HEK293 (cell line): ENCODE results near the gene PITPNC1.

Experiments used
- CTCF ChIA-PET: fragments of 350-600 bp; formaldehyde crosslinking; extraction: SDS; loops from one replicate; lab custom pipeline; 2021; ENCODE audit warnings: antibody characterized with exemption; lab: Yijun Ruan, JAX
- POLR2A ChIA-PET: fragments of 300-600 bp; formaldehyde crosslinking; extraction: SDS; loops from one replicate; lab custom pipeline; 2020; ENCODE audit warnings: antibody characterized with exemption, inconsistent platforms; lab: Yijun Ruan, JAX
- H3K27ac ChIP-seq: fragments of 200-500 bp; sonication (Bioruptor generic); 2 replicates; pipeline ENCODE4 v1.5.1; 2014; ENCODE audit warnings: low read depth, low read length, control low read depth, inconsistent platforms; ENCODE audit errors: extremely low read depth
- H3K36me3 ChIP-seq, 2 experiments: fragments of 200-500 bp in 1 of 2; sonication (Bioruptor generic) in 1 of 2; 1 replicate in 1 of 2; 2 replicates in 1 of 2; pipeline ENCODE4 v1.5.1; 2014 to 2017; ENCODE audit warnings: inconsistent platforms in 2 of 2, low read length in 2 of 2; ENCODE audit not compliant: control insufficient read depth in 2 of 2, insufficient read depth in 1 of 2
- H3K4me1 ChIP-seq: fragments of 200-500 bp; sonication (Bioruptor generic); 2 replicates; pipeline ENCODE4 v1.5.1; 2014; ENCODE audit warnings: mild to moderate bottlenecking, low read length, inconsistent platforms; ENCODE audit not compliant: control insufficient read depth, insufficient read depth
- H3K4me3 ChIP-seq: 2 replicates; pipeline ENCODE4 v1.5.1; 2011; ENCODE audit warnings: low read depth, mild to moderate bottlenecking, control low read depth, low read length, moderate library complexity
- H3K9me3 ChIP-seq: fragments of 200-500 bp; sonication (Bioruptor generic); 2 replicates; pipeline ENCODE4 v1.5.1; 2014; ENCODE audit warnings: low read depth, low read length, inconsistent platforms; ENCODE audit not compliant: control insufficient read depth, insufficient read depth
- GLIS1 ChIP-seq: fragments of 450-650 bp; formaldehyde crosslinking; IDR thresholded peaks from 2 replicates; pipeline ENCODE4 v1.5.1; 2016; ENCODE audit warnings: missing biosample characterization, missing genetic modification characterization
- OSR2 ChIP-seq: fragments of 450-650 bp; formaldehyde crosslinking; IDR thresholded peaks from 2 replicates; pipeline ENCODE4 v1.5.1; 2016; ENCODE audit warnings: missing biosample characterization, missing genetic modification characterization
- PRDM6 ChIP-seq: fragments of 450-650 bp; formaldehyde crosslinking; IDR thresholded peaks from 2 replicates; pipeline ENCODE4 v1.5.1; 2017; ENCODE audit warnings: missing biosample characterization, missing genetic modification characterization
- SETDB1 ChIP-seq: IDR thresholded peaks from one replicate; pipeline ENCODE4 v1.6.1; 2017; ENCODE audit warnings: mild to moderate bottlenecking, low read length, moderate library complexity, mixed read lengths; ENCODE audit not compliant: insufficient read length
- ZNF114 ChIP-seq: fragments of 450-650 bp; formaldehyde crosslinking; IDR thresholded peaks from 2 replicates; pipeline ENCODE4 v1.5.0; 2017; ENCODE audit warnings: missing biosample characterization, missing genetic modification characterization
- ZNF138 ChIP-seq: fragments of 450-650 bp; formaldehyde crosslinking; IDR thresholded peaks from 2 replicates; pipeline ENCODE4 v1.5.1; 2016; ENCODE audit warnings: missing biosample characterization, missing genetic modification characterization, borderline replicate concordance
- ZNF140 ChIP-seq: fragments of 450-650 bp; formaldehyde crosslinking; IDR thresholded peaks from 2 replicates; pipeline ENCODE4 v1.5.1; 2016; ENCODE audit warnings: missing biosample characterization, missing genetic modification characterization
- ZNF2 ChIP-seq: fragments of 450-650 bp; formaldehyde crosslinking; IDR thresholded peaks from 2 replicates; pipeline ENCODE4 v1.5.1; 2016; ENCODE audit warnings: missing biosample characterization, missing genetic modification characterization
- ZNF202 ChIP-seq: fragments of 450-650 bp; formaldehyde crosslinking; IDR thresholded peaks from 2 replicates; pipeline ENCODE4 v1.5.1; 2016; ENCODE audit warnings: missing biosample characterization, missing genetic modification characterization, borderline replicate concordance
- ZNF23 ChIP-seq: fragments of 450-650 bp; formaldehyde crosslinking; IDR thresholded peaks from 2 replicates; pipeline ENCODE4 v1.5.1; 2016; ENCODE audit warnings: missing biosample characterization, missing genetic modification characterization, borderline replicate concordance
- ZNF311 ChIP-seq: fragments of 450-650 bp; formaldehyde crosslinking; IDR thresholded peaks from 2 replicates; pipeline ENCODE4 v1.5.1; 2017; ENCODE audit warnings: missing biosample characterization, missing genetic modification characterization, borderline replicate concordance
- ZNF544 ChIP-seq: fragments of 450-650 bp; formaldehyde crosslinking; IDR thresholded peaks from 2 replicates; pipeline ENCODE4 v1.5.0; 2017; ENCODE audit warnings: missing biosample characterization, missing genetic modification characterization
- ZNF548 ChIP-seq: fragments of 450-650 bp; formaldehyde crosslinking; IDR thresholded peaks from 2 replicates; pipeline ENCODE4 v1.5.1; 2016; ENCODE audit warnings: missing biosample characterization, missing genetic modification characterization
- ZNF621 ChIP-seq: fragments of 450-650 bp; formaldehyde crosslinking; IDR thresholded peaks from 2 replicates; pipeline ENCODE4 v1.5.1; 2017; ENCODE audit warnings: missing biosample characterization, missing genetic modification characterization
- ZNF658 ChIP-seq: fragments of 450-650 bp; formaldehyde crosslinking; IDR thresholded peaks from 2 replicates; pipeline ENCODE4; 2016; ENCODE audit warnings: missing biosample characterization, missing genetic modification characterization
- ZNF660 ChIP-seq: fragments of 450-650 bp; IDR thresholded peaks from 2 replicates; pipeline ENCODE4 v1.5.1; 2018; ENCODE audit warnings: missing biosample characterization, mild to moderate bottlenecking, missing genetic modification characterization
- ZNF776 ChIP-seq: fragments of 450-650 bp; formaldehyde crosslinking; IDR thresholded peaks from 2 replicates; pipeline ENCODE4 v1.5.0; 2017; ENCODE audit warnings: missing biosample characterization, missing genetic modification characterization, borderline replicate concordance
- ZSCAN18 ChIP-seq: fragments of 450-650 bp; formaldehyde crosslinking; IDR thresholded peaks from 2 replicates; pipeline ENCODE4 v1.5.1; 2016; ENCODE audit warnings: missing biosample characterization, missing genetic modification characterization
- TF ChIP-seq, protein P1 (sequence below): fragments of 450-650 bp; formaldehyde crosslinking; IDR thresholded peaks from 2 replicates; pipeline ENCODE4 v1.5.1; 2016; ENCODE audit warnings: missing biosample characterization, missing genetic modification characterization
- TF ChIP-seq, protein P2 (sequence below): fragments of 450-650 bp; formaldehyde crosslinking; IDR thresholded peaks from 2 replicates; pipeline ENCODE4 v1.5.1; 2016; ENCODE audit warnings: missing biosample characterization, missing genetic modification characterization
- TF ChIP-seq, protein P3 (sequence below): fragments of 450-650 bp; formaldehyde crosslinking; IDR thresholded peaks from 2 replicates; pipeline ENCODE4 v1.5.1; 2016; ENCODE audit warnings: missing biosample characterization, missing genetic modification characterization

PITPNC1 gene

DNA sequence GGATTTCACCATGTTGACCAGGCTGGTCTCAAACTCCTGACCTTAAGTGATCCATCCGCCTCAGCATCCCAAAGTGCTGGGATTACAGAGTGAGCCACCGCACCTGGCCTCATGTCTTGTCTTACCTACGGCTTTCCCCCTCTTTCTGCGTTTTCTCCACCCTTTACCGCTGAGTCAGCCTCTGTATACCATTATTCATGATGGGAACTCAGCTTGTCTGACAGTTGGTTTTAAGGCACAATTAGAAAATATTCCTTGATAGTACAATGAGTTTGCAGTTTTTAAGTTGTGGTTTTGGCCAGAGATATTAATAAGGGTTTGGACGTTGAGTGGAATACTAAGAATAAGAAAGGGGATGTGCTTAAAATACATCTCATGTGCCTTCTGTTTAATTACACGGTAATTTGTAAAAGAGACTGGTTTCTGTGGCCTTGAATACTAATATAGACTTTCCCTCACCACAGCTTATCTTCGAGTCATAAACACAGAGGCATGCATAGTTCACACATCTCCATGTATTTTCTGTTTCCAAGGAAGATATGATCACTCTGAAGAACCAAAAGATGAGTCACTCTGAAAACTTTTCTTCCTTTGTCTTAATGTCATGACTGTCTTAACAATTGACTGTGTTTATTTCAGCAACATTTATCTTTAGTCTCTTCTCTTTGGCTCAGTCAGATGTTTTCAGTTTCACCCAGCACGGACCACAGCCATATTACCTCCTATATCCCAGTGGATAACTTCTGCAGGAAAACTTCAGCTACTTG lies 54.4 kb downstream of the PITPNC1 start:
- peaks cover 7% of the 10 kb centered on the region for H3K4me1 ChIP-seq
- no peaks in the 10 kb centered on the region for H3K9me3 ChIP-seq
- CTCF ChIA-PET: interaction anchor here (1.1 to 1.7 kb wide), 5 partner anchors 16 to 236 kb away, joined by 3 to 6 read pairs (median 5); no protein-coding TSS in a partner anchor
- POLR2A ChIA-PET: interaction anchor here (0.5 kb wide), 1 partner anchor 35 kb away, joined by 3 read pairs; no protein-coding TSS in a partner anchor
- no peak overlapping the region for H3K4me3 ChIP-seq
- H3K36me3 ChIP-seq: no peaks in the 10 kb centered on the region
- no peak overlapping the region for H3K27ac ChIP-seq
- TF ChIP-seq SETDB1: no peak
- no peak for TF ChIP-seq ZNF138 (tag by site-specific recombination)
- no peak for TF ChIP-seq ZNF2 (tag by site-specific recombination)
- TF ChIP-seq ZNF658 (tag by site-specific recombination): no peak
- TF ChIP-seq ZNF660 (tag by site-specific recombination): no peak
- no peak for TF ChIP-seq ZNF140
- TF ChIP-seq, all 188 proteins: peak for 0

- POLR2A ChIA-PET: no interaction called here
Observed at GRCh38 chr17:67433248-67433924, 56.3 kb downstream of the PITPNC1 start.

More at GRCh38 chr17:67433248-67433924, 56.3 kb downstream of the PITPNC1 start:
- CTCF ChIA-PET: interaction anchor here (1.0 to 1.3 kb wide), 2 partner anchors 46 to 285 kb away, joined by 3 read pairs; partner anchors contain the start of gene NOL11
- Histone ChIP-seq H3K9me3 (no peaks in the 10 kb centered on the region), H3K27ac (no peak overlapping the region), H3K36me3 (no peaks in the 10 kb centered on the region), H3K4me3 (no peak overlapping the region), H3K4me1 (peaks cover 7% of the 10 kb centered on the region)
- TF ChIP-seq OSR2 (no peak), ZNF658 (tag by site-specific recombination) (no peak), ZNF544 (tag by site-specific recombination) (no peak), ZNF23 (no peak), ZNF202 (tag by site-specific recombination) (no peak), ZNF114 (tag by site-specific recombination) (no peak), GLIS1 (tag by site-specific recombination) (no peak), ZNF621 (tag by site-specific recombination) (no peak), ZNF776 (tag by site-specific recombination) (no peak), ZSCAN18 (no peak), PRDM6 (tag by site-specific recombination) (no peak), ZNF548 (tag by site-specific recombination) (no peak), ZNF311 (tag by site-specific recombination) (no peak)
- TF ChIP-seq, protein P1, sequence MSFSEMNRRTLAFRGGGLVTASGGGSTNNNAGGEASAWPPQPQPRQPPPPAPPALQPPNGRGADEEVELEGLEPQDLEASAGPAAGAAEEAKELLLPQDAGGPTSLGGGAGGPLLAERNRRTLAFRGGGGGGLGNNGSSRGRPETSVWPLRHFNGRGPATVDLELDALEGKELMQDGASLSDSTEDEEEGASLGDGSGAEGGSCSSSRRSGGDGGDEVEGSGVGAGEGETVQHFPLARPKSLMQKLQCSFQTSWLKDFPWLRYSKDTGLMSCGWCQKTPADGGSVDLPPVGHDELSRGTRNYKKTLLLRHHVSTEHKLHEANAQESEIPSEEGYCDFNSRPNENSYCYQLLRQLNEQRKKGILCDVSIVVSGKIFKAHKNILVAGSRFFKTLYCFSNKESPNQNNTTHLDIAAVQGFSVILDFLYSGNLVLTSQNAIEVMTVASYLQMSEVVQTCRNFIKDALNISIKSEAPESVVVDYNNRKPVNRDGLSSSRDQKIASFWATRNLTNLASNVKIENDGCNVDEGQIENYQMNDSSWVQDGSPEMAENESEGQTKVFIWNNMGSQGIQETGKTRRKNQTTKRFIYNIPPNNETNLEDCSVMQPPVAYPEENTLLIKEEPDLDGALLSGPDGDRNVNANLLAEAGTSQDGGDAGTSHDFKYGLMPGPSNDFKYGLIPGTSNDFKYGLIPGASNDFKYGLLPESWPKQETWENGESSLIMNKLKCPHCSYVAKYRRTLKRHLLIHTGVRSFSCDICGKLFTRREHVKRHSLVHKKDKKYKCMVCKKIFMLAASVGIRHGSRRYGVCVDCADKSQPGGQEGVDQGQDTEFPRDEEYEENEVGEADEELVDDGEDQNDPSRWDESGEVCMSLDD (tag by site-specific recombination): no peak
- TF ChIP-seq, protein P2, sequence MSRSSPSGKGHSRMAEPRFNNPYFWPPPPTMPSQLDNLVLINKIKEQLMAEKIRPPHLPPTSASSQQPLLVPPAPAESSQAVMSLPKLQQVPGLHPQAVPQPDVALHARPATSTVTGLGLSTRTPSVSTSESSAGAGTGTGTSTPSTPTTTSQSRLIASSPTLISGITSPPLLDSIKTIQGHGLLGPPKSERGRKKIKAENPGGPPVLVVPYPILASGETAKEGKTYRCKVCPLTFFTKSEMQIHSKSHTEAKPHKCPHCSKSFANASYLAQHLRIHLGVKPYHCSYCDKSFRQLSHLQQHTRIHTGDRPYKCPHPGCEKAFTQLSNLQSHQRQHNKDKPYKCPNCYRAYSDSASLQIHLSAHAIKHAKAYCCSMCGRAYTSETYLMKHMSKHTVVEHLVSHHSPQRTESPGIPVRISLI (tag by site-specific recombination): no peak
- TF ChIP-seq, protein P3, sequence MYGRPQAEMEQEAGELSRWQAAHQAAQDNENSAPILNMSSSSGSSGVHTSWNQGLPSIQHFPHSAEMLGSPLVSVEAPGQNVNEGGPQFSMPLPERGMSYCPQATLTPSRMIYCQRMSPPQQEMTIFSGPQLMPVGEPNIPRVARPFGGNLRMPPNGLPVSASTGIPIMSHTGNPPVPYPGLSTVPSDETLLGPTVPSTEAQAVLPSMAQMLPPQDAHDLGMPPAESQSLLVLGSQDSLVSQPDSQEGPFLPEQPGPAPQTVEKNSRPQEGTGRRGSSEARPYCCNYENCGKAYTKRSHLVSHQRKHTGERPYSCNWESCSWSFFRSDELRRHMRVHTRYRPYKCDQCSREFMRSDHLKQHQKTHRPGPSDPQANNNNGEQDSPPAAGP: no peak
